KG1 (cell line): ENCODE results near the gene ZNF699.
"Not testable (repeated sequence)": the region's sequence is repeated elsewhere in the genome, so short reads cannot be mapped to it uniquely, and the experiment has no call there.

Source experiments
- DNase-seq: peaks from one replicate; lab custom pipeline; 2025; lab: John Stamatoyannopoulos, UW

Gene ZNF699

DNA sequence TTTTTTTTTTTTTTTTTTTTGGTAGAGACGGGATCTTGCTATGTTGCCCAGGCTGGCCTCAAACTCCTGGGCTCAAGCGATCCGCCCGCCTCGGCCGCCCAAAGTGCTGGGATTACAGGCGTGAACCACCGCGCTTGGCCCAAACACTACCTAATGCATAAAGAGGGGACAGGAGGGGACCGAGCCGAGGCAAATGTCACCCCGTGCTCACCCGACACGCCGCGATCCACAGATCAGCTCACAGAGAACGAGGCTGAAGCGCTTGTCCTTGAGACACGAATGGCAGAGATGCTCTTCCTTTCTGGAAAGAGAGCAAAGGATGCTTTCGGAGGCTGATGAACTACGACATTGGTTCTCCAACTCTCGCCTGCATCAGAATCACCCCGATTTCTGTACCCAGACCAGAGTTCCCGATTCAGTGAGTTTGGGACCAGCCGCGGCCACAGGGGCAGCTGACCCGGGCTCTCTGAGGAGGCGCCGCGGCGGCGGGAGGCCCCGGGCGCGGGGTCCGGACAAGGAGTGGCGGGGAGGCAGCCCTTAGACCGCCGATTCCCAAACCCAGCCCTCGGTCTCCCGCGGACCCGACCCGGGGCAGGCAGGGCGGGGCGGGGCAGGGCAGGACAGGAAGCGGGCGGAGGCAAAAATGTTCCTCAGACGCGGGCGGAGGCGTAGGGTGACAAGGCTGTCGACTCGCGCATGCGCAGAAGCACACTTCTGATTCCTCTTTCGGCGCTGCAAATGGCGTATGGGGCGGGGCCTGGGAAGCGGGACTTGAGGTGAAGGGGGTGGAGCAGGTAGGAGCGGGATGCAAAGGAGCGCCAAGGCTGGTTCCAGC lies at the start of gene ZNF699:
Gene ZNF699 (minus strand): TSS at position 700 of the 835 bp plus-strand sequence. CDS start 4,719 bp downstream, outside the sequence.
- DNase-seq, result peak; percentile 99

DNA sequence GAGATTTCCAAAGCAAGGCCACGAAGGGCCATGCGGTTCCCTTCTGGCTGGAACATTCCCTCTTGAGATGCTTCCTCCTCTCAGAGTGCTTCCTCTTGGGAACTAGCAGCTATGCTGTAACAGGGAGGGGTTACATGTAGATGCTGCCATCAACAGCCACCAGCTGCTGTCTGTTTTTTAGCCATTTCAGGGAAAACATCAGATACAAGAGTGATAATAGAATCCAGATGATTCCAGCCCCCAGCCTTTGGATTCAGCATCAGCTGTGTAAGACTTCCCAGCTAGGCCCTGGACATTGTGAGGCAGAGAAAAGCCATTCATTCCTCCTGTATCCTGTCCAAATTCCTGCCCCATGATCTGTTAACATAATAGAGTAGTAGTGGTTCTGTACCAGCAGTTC lies 45.0 kb upstream of the ZNF699 start:
- no peak for DNase-seq

DNA sequence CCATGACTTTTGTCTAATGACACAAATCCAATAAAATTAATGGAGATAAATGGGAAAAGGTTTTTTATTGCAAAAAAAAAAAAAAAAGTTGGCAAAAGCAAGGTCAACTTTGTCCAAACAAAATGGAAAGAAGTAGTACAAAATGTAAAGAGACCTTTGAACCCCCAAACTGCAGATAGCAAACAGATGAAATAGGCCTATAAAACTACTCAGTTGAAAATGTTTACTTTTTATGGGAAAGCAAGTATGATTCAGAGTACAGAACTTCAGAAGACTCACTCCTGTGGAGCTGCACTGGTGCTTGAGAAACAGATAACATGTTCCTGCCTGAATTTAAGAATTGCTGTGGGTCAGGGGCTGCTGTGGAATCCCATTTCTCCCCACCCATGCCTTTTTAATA lies 43.4 kb upstream of the ZNF699 start:
- DNase-seq, result no peak

GRCh38 chr19:9352505-9352904 lies 42.9 kb upstream of the ZNF699 start:
- no peak for DNase-seq

- DNase-seq, result no peak
Measured at GRCh38 chr19:9348671-9349070, 39.0 kb upstream of the ZNF699 start.

DNA sequence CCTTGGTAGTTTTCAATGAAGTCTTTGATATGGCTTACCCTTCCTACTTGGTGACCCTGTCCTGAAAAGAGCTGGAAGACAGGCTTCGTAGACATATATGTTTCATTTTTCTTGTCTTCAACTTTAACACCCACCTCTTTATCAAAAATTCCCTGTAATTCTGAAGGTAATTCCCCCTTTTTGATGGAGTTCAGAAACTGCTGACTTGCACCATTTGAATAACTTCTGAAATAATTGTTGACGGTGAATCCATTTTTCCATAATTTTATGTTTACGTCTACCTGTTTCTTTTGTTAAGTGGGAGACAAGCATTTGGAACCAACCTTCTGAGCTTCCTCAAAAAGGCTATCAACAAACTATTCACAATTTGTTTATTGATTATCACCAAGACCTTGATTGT lies 38.6 kb upstream of the ZNF699 start:
- no peak for DNase-seq

DNA sequence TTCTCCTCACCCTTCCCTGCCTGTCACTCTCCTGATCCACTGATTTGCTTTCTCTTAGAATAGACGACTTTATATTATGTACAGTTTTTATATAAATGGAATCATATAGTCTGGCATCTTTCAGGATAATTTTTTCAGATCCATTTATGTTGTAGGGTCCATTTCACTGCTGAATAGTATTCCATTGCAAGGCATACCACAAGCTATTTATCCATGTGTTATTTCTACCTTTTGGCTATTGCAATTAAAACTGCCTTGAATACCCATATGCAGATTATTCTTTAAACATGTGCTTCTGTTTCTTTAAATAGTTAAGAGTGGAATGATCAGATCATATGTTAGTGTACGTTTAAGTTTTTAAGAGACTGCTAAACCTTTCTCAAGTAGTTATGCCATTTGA lies 35.4 kb upstream of the ZNF699 start:
- DNase-seq, result no peak

DNA sequence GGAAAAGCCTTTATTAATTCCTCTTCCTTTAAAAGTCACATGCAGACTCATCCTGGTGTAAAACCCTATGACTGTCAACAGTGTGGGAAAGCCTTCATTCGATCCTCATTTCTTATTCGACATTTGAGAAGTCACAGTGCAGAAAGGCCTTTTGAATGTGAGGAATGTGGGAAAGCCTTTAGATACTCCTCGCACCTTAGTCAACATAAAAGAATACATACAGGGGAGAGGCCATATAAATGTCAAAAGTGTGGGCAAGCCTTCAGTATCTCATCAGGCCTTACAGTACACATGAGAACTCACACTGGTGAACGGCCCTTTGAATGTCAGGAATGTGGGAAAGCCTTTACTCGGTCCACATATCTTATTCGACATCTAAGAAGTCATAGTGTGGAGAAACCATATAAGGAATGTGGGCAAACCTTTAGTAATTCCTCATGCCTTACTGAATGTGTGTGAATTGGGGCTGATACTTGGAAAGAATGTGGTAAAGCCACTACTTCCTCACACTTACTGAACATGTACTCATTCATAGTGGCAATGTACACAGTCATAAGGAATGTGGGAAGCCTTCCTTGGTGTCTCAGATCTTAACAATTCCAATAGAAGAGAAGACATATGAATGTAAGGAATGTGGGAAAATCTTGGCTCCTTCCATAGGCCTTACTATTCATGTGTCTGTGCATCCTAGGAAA lies 33.1 kb upstream of the ZNF699 start:
- no peak for DNase-seq

DNA sequence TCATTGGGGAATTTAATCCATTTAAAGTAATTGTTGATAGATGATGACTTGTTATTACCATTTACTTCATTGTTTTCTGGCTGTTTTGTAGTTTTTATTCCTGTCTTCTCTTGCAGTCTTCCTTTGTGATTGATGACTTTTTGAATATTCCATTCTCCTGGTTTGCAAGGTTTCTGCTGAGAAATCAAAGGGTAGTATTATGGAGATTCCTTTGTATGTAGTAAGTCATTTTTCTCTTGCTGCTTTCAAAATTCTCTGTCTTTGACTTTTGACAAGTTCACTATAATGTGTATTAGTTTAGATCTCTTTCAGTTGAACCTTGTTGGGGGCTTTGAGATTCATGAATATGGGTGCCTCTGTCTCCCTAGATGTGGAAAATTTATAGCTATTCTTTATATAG lies 20.4 kb upstream of the ZNF699 start:
- DNase-seq, result no peak

GRCh38 chr19:9324584-9324962 lies 14.9 kb upstream of the ZNF699 start:
- DNase-seq, result no peak

- DNase-seq, result peak; percentile 88
Measured at GRCh38 chr19:9323919-9324583, 14.4 kb upstream of the ZNF699 start, which contains the start of gene ZNF559. ZNF559 (plus strand) TSS chr19:9324179; CDS start chr19:9338550, 14,371 bp downstream.

DNA sequence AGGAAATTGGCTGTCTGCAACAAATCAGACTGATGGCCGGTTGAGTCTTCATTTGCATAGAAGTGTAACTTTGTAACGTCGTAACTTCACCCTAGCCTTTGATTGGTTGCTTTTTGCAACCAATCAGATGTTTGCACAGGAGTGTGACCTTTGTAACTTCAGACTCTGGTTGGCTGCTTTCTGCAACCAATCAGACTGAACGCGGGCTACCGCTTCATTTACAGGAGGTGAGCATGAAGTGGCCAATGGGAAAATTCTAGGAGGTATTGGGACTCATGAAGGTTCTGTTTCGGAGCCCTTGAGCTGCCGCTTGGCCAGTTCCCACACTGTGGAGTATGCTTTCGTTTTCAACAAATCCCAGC lies 13.9 kb upstream of the ZNF699 start:
- peak; percentile 85 for DNase-seq

DNA sequence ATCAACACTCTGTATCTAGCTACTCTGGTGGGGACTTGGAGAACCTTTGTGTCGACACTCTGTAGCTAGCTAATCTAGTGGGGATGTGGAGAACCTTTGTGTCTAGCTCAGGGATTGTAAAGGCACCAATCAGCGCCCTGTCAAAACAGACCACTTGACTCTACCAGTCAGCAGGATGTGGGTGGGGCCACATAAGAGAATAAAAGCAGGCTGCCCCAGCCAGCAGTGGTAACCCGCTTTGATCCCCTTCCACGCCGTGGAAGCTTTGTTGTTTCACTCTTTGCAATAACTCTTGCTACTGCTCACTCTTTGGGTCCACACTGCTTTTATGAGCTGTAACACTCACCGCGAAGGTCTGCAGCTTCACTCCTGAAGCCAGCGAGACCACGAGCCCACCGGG lies 12.6 kb upstream of the ZNF699 start:
- DNase-seq, result not testable (repeated sequence)

GRCh38 chr19:9321756-9322155 lies 12.1 kb upstream of the ZNF699 start:
- DNase-seq, result not testable (repeated sequence)

- no peak for DNase-seq
Measured at GRCh38 chr19:9321338-9321737, 11.7 kb upstream of the ZNF699 start.

DNA sequence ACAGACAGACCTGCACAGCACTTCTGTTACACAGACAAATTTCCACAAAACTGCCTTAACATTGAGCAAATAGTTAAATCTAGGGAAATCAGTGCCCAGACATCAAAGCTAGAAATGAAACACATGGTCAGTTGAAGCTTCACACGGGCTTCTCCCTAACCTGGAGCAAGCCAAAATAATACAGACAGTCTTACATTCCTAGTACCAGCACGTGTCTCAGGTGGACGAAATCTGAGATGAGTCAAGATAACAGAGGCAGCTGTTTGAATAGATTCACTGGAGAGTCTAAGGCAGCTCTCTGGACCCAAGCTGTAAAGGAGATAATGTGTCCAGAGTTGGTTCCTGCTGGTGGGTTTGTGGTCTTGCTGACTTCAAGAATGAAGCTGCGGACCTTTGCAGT lies 4.1 kb upstream of the ZNF699 start:
- DNase-seq, result no peak

DNA sequence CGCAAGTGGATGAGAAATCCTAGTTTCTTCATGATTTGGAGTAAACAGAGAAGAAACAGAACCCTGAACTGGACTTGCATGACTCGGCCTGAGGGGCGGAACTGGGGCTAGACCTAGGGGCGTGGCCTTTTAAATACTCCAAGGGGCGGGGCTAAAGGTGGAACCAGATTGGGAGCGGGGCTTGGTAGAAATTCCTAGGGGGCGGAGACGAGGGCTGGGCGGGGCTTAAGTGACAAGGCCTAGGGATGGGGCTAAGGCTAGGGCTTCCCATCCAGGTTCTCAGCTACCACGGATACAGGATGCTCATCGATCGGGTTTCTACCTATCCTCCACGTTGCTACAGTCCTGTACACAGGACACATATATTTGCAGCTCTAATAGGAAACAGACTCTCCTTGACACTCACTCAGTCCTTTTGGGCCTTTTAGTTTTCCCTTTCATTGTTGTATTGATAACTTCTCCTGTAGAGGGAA lies 372 bp upstream of the ZNF699 start:
- peak; percentile 99 for DNase-seq

DNA sequence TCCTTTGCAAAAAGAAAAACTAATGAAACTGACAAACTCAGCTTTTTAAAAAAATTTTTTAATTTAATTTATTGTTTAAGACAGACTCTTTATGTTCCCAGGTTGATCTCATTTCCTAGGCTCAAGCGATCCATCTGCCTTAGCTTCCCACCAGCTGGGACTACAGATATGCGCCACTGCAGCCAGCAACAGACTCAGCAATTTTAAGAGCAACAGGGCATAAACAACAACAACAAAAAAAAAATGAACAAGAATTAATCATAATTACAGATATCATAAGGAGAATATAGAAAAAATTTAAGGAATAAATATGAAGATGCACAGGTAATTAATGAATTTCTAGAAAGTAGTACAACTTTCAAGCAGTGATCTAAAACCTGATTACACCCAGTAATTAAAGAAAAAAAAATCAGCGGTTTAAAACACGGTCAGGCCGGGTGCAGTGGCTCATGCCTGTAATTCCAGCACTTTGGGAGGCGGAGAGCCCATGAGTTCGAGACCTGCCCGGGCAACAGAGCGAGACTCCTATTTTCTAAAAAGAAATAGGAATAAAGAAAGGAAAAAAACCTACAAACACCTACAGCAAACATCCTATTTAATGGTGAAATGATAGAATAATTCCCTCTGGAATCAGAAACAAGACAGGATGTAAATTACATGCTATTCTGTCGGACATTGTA lies 1.4 kb downstream of the ZNF699 start:
- no peak for DNase-seq

- no peak for DNase-seq
Measured at GRCh38 chr19:9306443-9306842, 3.2 kb downstream of the ZNF699 start.

GRCh38 chr19:9296336-9296735 lies 13.3 kb downstream of the ZNF699 start:
- no peak for DNase-seq

- DNase-seq, result no peak
Measured at GRCh38 chr19:9295411-9295849, 14.2 kb downstream of the ZNF699 start.

- no peak for DNase-seq
Measured at GRCh38 chr19:9289231-9289884, 20.3 kb downstream of the ZNF699 start.
